ENCODE data around the gene AIF1.

The AIF1 gene

DNA sequence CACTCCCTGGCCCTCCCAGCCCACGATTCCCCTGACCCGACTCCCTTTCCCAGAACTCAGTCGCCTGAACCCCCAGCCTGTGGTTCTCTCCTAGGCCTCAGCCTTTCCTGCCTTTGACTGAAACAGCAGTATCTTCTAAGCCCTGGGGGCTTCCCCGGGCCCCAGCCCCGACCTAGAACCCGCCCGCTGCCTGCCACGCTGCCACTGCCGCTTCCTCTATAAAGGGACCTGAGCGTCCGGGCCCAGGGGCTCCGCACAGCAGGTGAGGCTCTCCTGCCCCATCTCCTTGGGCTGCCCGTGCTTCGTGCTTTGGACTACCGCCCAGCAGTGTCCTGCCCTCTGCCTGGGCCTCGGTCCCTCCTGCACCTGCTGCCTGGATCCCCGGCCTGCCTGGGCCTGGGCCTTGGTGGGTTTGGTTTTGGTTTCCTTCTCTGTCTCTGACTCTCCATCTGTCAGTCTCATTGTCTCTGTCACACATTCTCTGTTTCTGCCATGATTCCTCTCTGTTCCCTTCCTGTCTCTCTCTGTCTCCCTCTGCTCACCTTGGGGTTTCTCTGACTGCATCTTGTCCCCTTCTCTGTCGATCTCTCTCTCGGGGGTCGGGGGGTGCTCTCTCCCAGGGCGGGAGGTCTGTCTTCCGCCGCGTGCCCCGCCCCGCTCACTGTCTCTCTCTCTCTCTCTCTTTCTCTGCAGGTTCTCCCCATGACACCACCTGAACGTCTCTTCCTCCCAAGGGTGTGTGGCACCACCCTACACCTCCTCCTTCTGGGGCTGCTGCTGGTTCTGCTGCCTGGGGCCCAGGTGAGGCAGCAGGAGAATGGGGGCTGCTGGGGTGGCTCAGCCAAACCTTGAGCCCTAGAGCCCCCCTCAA, 42.8 kb upstream of the AIF1 start, which contains the start of gene LTA:
Gene LTA (plus strand): TSS at position 249 of the 871 bp plus-strand sequence. CDS start 454 bp downstream, at position 703.
- no peak within 1 kb of the TSS for H4K8ac ChIP-seq (ENCODE audit: low read depth, low read length)
- H3K4me3 ChIP-seq (ENCODE audit: low read depth, low read length): no peak within 1 kb of the TSS
- WGBS (ENCODE audit: extremely low coverage, insufficient coverage, insufficient read length): no CpG with 5 or more reads among the region's 27 CpGs
- no peak within 1 kb of the TSS for H2AFZ ChIP-seq (ENCODE audit: insufficient read depth, low read length, poor library complexity)
- peak within 1 kb of the TSS; percentile 82 for H4K91ac ChIP-seq (ENCODE audit: low read depth, low read length)
- H3K27ac ChIP-seq (ENCODE audit: low read depth, low read length): no peak within 1 kb of the TSS
- no peak within 1 kb of the TSS for H3K14ac ChIP-seq (ENCODE audit: low read length)
- peaks cover 29% of the 10 kb centered on the region for H3K79me1 ChIP-seq (ENCODE audit: low read length)
- no peak for DNase-seq
- H3K36me3 ChIP-seq (ENCODE audit: control insufficient read depth in 1 of 2, insufficient read depth in 2 of 2, low read length in 2 of 2): no peaks in the 10 kb centered on the region
- H2BK5ac ChIP-seq (ENCODE audit: low read depth, low read length, poor library complexity): peak within 1 kb of the TSS; percentile 45
- peaks cover 41 to 42% of the 10 kb centered on the region in 2 experiments for H3K4me1 ChIP-seq (ENCODE audit: control insufficient read depth in 1 of 2, insufficient read depth in 2 of 2, low read length in 2 of 2)
- H3K9me3 ChIP-seq (ENCODE audit: insufficient read depth, low read depth, low read length): no peaks in the 10 kb centered on the region
- H4K12ac ChIP-seq (ENCODE audit: low read depth, low read length): no peak within 1 kb of the TSS
- H2AK5ac ChIP-seq (ENCODE audit: low read length): peak within 1 kb of the TSS; percentile 65
- no peak within 1 kb of the TSS for H3K18ac ChIP-seq (ENCODE audit: low read length)
- H2BK12ac ChIP-seq (ENCODE audit: low read length): peak within 1 kb of the TSS; percentile 93
- H2BK120ac ChIP-seq (ENCODE audit: insufficient read depth, low read length, poor library complexity): peak within 1 kb of the TSS; percentile 25
- H3K4me2 ChIP-seq (ENCODE audit: low read length): no peak within 1 kb of the TSS
- no peak within 1 kb of the TSS for H3K4ac ChIP-seq (ENCODE audit: low read depth, low read length)
- no peak within 1 kb of the TSS for H3K9ac ChIP-seq (ENCODE audit: low read length)
- H3K27me3 ChIP-seq (ENCODE audit: insufficient read depth, low read length): no peaks in the 10 kb centered on the region
- H3K23ac ChIP-seq (ENCODE audit: low read length): no peak within 1 kb of the TSS
- H3K79me2 ChIP-seq (ENCODE audit: control insufficient read depth, insufficient read depth, low read length, poor library complexity): no peaks in the 10 kb centered on the region

DNA sequence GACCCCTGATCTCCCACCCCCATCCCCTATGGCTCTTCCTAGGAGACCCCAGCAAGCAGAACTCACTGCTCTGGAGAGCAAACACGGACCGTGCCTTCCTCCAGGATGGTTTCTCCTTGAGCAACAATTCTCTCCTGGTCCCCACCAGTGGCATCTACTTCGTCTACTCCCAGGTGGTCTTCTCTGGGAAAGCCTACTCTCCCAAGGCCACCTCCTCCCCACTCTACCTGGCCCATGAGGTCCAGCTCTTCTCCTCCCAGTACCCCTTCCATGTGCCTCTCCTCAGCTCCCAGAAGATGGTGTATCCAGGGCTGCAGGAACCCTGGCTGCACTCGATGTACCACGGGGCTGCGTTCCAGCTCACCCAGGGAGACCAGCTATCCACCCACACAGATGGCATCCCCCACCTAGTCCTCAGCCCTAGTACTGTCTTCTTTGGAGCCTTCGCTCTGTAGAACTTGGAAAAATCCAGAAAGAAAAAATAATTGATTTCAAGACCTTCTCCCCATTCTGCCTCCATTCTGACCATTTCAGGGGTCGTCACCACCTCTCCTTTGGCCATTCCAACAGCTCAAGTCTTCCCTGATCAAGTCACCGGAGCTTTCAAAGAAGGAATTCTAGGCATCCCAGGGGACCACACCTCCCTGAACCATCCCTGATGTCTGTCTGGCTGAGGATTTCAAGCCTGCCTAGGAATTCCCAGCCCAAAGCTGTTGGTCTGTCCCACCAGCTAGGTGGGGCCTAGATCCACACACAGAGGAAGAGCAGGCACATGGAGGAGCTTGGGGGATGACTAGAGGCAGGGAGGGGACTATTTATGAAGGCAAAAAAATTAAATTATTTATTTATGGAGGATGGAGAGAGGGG, 41.6 kb upstream of the AIF1 start:
- no peak overlapping the region for H3K27ac ChIP-seq (ENCODE audit: low read depth, low read length)
- no peak overlapping the region for H3K9ac ChIP-seq (ENCODE audit: low read length)
- H3K79me2 ChIP-seq (ENCODE audit: control insufficient read depth, insufficient read depth, low read length, poor library complexity): no peaks in the 10 kb centered on the region
- peak overlapping the region; percentile 96 for H2AK5ac ChIP-seq (ENCODE audit: low read length)
- H4K91ac ChIP-seq (ENCODE audit: low read depth, low read length): peak overlapping the region; percentile 82
- H3K14ac ChIP-seq (ENCODE audit: low read length): peak overlapping the region; percentile 50
- WGBS (ENCODE audit: extremely low coverage, insufficient coverage, insufficient read length): no CpG with 5 or more reads among the region's 9 CpGs
- H3K36me3 ChIP-seq (ENCODE audit: control insufficient read depth in 1 of 2, insufficient read depth in 2 of 2, low read length in 2 of 2): no peaks in the 10 kb centered on the region
- H2BK12ac ChIP-seq (ENCODE audit: low read length): peak overlapping the region; percentile 93
- peak in 1 of 2 donors; percentile 26 for DNase-seq
- H3K27me3 ChIP-seq (ENCODE audit: insufficient read depth, low read length): no peaks in the 10 kb centered on the region
- no peaks in the 10 kb centered on the region for H3K9me3 ChIP-seq (ENCODE audit: insufficient read depth, low read depth, low read length)
- peak overlapping the region; percentile 80 for H2BK120ac ChIP-seq (ENCODE audit: insufficient read depth, low read length, poor library complexity)
- peaks cover 41 to 49% of the 10 kb centered on the region in 2 experiments for H3K4me1 ChIP-seq (ENCODE audit: control insufficient read depth in 1 of 2, insufficient read depth in 2 of 2, low read length in 2 of 2)
- H2AFZ ChIP-seq (ENCODE audit: insufficient read depth, low read length, poor library complexity): no peak overlapping the region
- no peak overlapping the region for H3K23ac ChIP-seq (ENCODE audit: low read length)
- peak overlapping the region; percentile 19 for H3K4ac ChIP-seq (ENCODE audit: low read depth, low read length)
- peaks cover 38% of the 10 kb centered on the region for H3K79me1 ChIP-seq (ENCODE audit: low read length)
- H4K12ac ChIP-seq (ENCODE audit: low read depth, low read length): no peak overlapping the region
- H3K4me3 ChIP-seq (ENCODE audit: low read depth, low read length): no peak overlapping the region
- H3K4me2 ChIP-seq (ENCODE audit: low read length): no peak overlapping the region
- H4K8ac ChIP-seq (ENCODE audit: low read depth, low read length): peak overlapping the region; percentile 51
- H3K18ac ChIP-seq (ENCODE audit: low read length): peak overlapping the region; percentile 69
- peak overlapping the region; percentile 45 for H2BK5ac ChIP-seq (ENCODE audit: low read depth, low read length, poor library complexity)

- peak overlapping the region; percentile 26 for H2BK5ac ChIP-seq (ENCODE audit: low read depth, low read length, poor library complexity)
- no peak overlapping the region for H3K4me3 ChIP-seq (ENCODE audit: low read depth, low read length)
- peaks cover 46 to 55% of the 10 kb centered on the region in 2 experiments for H3K4me1 ChIP-seq (ENCODE audit: control insufficient read depth in 1 of 2, insufficient read depth in 2 of 2, low read length in 2 of 2)
- peak overlapping the region; percentile 96 for H2BK12ac ChIP-seq (ENCODE audit: low read length)
- no CpG with 5 or more reads among the region's 14 CpGs for WGBS (ENCODE audit: extremely low coverage, insufficient coverage, insufficient read length)
- peak overlapping the region; percentile 61 for H2BK120ac ChIP-seq (ENCODE audit: insufficient read depth, low read length, poor library complexity)
- peak overlapping the region; percentile 58 for H3K14ac ChIP-seq (ENCODE audit: low read length)
- H2AK5ac ChIP-seq (ENCODE audit: low read length): peak overlapping the region; percentile 75
- H3K4ac ChIP-seq (ENCODE audit: low read depth, low read length): peak overlapping the region; percentile 23
- peak overlapping the region; percentile 5 for H3K27ac ChIP-seq (ENCODE audit: low read depth, low read length)
- no peak overlapping the region for H3K4me2 ChIP-seq (ENCODE audit: low read length)
- no peak overlapping the region for H3K9ac ChIP-seq (ENCODE audit: low read length)
- no peak for DNase-seq
- no peaks in the 10 kb centered on the region for H3K36me3 ChIP-seq (ENCODE audit: control insufficient read depth in 1 of 2, insufficient read depth in 2 of 2, low read length in 2 of 2)
- H3K79me2 ChIP-seq (ENCODE audit: control insufficient read depth, insufficient read depth, low read length, poor library complexity): no peaks in the 10 kb centered on the region
- no peaks in the 10 kb centered on the region for H3K9me3 ChIP-seq (ENCODE audit: insufficient read depth, low read depth, low read length)
- peak overlapping the region; percentile 22 for H4K91ac ChIP-seq (ENCODE audit: low read depth, low read length)
- H3K79me1 ChIP-seq (ENCODE audit: low read length): peaks cover 44% of the 10 kb centered on the region
- H3K18ac ChIP-seq (ENCODE audit: low read length): peak overlapping the region; percentile 49
- H2AFZ ChIP-seq (ENCODE audit: insufficient read depth, low read length, poor library complexity): peak overlapping the region; percentile 80
- H3K23ac ChIP-seq (ENCODE audit: low read length): no peak overlapping the region
- H3K27me3 ChIP-seq (ENCODE audit: insufficient read depth, low read length): no peaks in the 10 kb centered on the region
- H4K12ac ChIP-seq (ENCODE audit: low read depth, low read length): no peak overlapping the region
- peak overlapping the region; percentile 64 for H4K8ac ChIP-seq (ENCODE audit: low read depth, low read length)
These were observed 40.6 kb upstream of the AIF1 start for GRCh38 chr6:31574106-31575061.
